ENCODE data around the gene UBL3.
A peak's percentile ranks its signal among the peaks of the same experiment; 100 is the strongest.

UBL3 gene, protein sequence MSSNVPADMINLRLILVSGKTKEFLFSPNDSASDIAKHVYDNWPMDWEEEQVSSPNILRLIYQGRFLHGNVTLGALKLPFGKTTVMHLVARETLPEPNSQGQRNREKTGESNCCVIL

GRCh38 chr13:29850213-29850898 lies at the start of gene UBL3:
Gene UBL3, minus strand, starts transcription at chr13:29850617. Its CDS starts 1,079 bp downstream, at chr13:29849538.
- DNase-seq, result peak; percentile 78

- DNase-seq, result no peak
Measured at GRCh38 chr13:29897102-29897501, 46.7 kb upstream of the UBL3 start.

DNA sequence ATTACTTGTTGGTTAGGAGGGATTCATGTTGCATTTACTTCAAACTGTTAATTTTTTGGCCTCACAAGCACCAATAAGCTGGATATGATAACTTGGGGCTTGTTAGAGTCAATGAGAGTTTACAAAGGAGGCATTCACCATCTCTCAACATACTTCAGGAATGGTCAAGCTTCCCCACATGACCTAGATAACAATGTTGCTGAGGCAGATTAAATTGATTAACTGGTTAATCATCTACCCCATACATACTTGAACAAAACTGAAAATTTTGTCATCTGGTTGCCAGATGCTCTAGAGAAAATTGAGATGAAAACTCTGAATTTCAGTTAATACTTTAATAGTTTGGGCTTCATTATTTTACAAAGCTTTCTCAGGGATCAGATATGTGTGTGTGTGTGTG lies 43.0 kb upstream of the UBL3 start:
- DNase-seq, result no peak

DNA sequence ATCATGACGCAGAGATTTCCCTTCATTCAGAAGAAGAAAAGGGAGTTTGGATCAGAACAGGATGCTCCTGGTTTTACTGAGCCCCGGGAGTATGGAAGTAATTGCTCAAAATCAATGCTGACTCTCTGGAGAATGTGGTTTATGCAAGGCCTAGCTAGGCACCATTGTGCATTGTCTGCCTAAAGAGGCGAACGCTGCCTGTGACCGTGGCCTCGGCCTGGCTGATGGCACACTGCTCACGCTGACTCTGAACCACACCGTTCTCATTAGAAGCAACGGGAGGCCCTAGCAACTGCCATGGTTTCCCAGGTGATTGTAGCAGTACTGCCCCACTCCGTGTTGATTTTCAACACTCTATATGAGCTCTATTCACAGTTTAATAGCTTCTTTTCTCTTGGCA lies 41.7 kb upstream of the UBL3 start:
- no peak for DNase-seq

DNA sequence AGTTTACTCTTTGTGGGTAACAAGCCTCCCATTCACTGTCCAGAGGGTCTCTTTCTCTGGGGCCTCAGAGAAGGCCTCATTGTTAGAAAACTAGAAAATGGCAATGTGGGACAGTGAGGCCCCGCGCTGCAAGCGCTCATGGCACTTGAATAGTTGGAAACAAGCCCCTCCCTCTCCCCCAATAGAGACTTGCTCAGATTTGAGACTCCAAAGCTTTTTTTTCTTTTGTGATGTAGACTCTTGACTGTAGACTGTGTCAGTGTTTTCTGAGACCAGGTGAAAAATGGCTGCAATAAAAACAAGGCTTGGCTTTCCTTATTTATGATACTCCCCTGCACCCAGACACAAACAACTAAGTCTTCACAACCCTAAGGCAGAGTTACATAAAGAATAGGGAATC lies 38.7 kb upstream of the UBL3 start:
- DNase-seq, result no peak

DNA sequence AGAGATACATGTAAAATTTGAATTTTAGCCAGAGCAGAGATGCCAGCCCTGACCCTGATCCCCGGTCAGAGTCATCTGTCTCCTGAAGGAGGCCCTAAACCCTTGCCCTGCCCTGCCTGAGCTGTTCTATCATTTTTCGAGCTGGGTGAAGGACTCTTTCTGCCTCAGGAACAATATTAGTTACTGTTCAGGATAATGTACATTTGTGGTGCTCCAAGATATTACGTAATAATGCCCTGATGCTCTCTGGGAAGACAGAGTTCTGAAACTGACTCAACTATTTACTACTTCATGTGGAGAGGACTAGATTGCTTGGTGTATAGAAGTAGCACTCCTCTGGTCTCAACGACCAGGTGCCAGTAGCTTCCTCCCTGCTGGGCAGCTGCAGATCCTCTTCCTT lies 37.9 kb upstream of the UBL3 start:
- DNase-seq, result no peak

DNA sequence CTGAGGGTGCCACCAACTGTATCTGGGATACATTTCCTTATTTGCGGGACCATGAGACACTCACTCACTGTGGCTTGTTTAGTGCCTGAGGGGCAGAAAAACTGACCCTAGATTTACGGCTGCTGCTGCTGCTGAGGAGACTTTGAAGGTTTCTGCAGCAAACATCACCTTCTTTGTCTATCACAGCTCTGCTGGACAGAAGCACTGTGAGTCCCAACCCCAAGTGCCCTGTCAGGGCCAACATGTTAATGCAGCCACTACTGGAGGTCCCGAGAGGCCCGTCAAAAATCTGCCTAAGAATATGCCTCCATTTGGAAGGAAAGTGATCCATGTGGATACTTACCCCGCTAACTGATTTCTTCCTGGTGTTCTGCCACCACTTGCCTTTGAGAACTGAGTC lies 37.3 kb upstream of the UBL3 start:
- DNase-seq, result no peak

- no peak for DNase-seq
Measured at GRCh38 chr13:29887030-29887557, 36.7 kb upstream of the UBL3 start.

- DNase-seq, result no peak
Measured at GRCh38 chr13:29886446-29886845, 36.0 kb upstream of the UBL3 start.

DNA sequence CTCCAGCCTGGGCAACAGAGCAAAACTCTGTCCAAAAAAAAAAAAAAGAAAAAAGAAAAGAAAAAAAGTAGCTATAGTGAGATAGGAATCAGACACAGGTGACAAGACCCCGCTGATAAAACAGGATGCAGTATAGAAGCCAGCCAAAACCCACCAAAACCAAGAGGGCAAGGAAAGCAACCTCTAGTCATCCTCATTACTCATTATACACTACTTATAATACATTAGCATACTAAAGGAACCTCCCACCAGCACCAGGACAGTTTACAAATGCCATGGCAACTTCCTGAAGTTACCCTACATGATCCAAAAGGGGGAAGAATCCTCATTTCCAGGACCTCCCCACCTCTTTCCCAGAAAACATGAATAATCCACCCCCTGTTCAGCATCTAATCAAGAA lies 35.6 kb upstream of the UBL3 start:
- no peak for DNase-seq

DNA sequence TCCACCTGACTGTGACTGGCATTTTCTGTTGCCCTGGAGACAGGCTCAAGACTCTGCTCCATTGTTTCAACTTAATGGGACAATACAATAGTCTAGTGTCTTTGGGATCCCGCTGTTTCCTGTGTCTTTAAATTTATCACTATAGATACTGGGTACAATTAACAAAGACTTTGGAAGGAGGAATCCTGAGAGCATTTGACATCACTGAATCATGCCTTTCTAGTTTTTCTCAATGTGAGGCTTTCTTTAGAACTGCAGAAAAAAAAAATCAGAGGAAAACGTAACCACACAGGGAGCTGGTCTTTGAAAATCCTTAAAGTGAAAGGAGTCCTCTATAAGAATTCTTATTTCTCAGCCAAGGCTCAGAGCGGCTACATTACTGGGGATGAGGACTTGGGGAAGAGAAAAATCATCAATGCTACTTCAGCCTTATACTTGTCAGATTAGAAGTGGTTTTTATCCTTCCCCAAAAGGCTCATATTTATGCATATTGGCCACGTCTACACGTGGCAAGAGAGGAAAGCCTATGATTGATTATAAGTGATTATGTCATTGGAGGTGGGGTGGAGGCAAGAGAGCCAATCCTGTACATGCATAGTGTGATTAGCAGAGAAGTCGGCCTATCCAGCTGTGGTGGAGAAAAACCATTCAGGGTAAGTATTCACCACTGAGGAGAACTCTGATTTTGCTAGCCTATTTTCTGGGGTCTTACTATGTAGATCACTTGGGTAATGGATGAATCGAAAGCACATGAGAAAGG lies 34.4 kb upstream of the UBL3 start:
- no peak for DNase-seq

- DNase-seq, result no peak
Measured at GRCh38 chr13:29883941-29884518, 33.6 kb upstream of the UBL3 start.

DNA sequence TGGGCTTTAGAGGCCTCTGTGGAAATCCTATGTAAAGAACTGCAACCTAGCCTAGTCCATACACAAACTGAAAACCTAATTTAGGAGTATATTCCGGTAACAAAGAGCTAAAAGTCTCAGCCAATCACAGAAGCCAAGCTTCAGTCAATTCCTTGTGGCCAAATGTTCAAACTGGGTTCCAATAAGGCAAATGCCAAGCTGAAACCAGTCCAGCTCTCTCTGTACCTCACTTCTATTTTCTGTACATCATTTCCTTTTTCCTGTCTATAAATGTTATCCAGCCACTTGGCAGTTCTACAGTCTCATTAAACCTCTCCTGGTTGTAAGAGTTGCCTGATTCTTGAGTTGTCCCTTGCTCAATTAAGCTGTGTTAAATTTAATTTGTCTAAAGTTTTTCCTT lies 31.7 kb upstream of the UBL3 start:
- no peak for DNase-seq

DNA sequence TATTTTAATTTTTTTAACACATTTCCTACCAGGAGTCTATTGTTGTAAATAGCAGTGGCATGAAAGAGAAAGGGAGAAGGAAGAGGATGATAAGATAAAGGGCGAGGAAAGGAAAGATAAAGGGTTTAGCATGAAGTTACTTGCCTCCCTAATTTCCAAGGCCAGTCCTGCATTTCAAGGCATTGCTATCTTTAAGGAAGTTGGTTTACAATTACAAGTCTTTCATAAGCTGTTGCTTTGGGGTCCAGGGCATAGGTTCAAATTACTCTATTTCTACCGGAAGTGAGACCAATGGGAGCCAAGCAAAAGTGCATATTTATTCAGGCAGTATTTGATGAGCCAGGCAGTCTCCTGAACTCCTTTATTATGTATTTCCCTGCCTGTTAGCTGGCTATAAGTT lies 27.7 kb upstream of the UBL3 start:
- no peak for DNase-seq

DNA sequence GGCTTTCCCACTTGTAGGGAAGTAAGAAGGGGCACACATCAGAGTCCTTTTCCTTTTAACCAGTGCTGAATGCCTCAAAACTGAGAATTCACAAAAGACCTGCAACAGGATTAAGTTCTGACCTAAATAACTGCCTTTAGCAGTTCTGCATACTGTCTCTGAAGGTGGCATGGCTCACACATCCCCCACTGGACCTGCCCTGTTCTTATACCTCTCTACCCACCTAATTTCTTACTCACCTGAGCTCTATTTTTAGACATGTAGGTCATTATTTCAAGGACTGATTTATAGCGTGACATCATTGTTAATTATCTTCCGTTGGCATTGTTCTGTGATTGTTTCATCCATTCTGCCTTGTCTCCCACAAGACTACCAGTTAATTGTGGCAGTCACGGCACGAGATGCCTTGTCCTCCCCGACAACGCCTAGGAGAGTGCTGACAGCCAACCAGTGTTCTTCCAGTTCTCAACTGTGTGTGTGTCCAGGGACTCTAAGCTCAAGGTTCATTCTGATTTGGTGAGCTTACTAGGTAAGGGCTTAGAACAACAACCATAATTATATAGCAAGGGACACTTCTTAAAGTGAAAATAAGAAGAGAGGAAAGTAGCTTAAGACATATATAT lies 27.1 kb upstream of the UBL3 start:
- DNase-seq, result no peak

DNA sequence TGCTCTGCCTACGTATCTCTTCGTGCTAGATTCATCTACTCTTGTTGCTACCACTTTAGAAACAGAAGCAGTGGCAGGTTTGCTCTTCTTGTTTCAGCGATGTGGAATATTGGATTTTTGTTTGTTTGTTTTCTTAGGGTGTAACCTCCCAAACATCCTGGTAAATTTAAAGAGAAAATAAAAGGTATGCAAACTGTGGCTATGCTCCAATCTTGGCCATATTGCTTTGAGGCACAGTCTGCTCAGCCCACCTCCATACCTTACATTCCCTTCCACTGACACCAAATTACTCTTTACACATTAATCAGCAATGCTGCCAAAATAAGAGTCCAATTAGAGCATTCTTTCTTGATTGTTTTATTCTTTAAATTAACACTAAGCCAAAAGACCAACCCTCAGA lies 25.2 kb upstream of the UBL3 start:
- no peak for DNase-seq

DNA sequence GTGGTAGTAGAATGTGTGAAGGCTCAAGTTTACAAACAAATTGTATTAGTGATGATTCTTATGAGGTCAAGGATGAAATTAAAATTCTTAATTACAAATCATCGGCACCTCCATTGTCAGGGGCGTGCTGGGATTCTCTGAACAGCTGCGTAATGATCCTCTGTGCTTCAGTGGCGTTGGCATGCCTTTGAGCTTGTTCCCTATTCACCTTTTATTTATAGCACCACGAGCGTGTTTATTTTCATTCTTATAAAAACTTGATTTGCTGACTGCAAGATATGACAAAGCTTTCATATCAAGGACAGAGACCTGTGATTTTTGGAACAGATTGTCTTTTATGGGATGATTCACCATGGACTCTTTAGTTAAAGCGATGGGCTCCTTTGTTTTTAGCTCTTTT lies 18.2 kb upstream of the UBL3 start:
- DNase-seq, result no peak

DNA sequence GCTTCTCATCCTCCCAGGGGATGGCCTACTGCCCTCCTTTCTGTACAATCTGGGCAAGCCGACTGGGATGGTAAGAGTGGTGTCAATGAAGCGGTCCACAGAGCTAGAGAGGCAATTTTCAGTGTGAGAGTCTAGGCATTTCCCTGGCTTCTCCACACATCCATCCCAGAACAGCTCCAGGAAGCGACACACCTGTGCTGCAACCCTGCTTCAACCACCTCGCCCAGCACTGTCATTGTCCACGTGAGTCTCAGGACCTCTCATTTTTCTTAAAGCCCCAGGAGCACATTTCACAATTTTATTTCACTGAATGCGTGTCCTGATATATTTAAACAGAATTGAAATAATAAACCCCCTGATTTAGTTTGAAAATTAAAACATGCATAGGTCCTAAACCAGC lies 15.5 kb upstream of the UBL3 start:
- DNase-seq, result no peak

- no peak for DNase-seq
Measured at GRCh38 chr13:29861694-29862110, 11.3 kb upstream of the UBL3 start.

- no peak for DNase-seq
Measured at GRCh38 chr13:29859971-29860370, 9.6 kb upstream of the UBL3 start.

GRCh38 chr13:29858667-29859066 lies 8.2 kb upstream of the UBL3 start:
- DNase-seq, result no peak

DNA sequence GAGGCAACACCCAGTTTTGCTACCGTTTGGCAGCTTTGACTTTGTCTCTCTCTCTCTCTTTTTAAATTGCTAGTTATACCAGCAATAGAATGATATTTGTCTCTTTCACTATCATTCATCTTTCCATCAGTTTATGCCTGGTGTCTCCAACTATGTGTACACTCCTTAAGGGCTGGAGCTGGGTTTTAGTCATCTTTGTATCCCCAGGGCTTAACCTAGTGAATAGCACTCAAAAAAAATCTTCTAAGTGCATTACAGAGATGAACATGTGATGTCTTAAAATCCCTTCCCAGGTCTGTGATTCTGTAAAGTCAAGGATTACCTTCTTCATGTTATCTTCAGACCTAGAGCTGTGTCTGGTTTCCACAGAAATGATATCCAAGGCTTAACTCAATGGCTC lies 7.8 kb upstream of the UBL3 start:
- DNase-seq, result no peak

DNA sequence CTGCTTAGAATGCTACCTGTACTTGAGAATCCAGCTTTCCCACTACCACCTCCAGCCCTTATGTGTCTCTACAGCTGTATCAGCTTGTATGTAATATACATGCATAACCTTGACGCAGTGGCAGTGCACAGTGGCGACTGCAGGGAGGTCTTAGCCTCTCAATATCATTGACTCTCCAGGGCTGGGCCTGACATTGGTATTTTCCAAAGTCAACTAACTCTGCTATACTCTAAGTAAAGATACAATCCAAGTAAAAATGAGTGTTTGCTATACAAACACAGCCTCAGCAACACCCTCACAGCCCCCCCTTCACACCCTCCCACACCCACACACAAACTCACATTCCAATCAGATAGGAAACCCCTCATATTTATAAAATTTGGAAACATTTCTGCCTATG lies 6.7 kb upstream of the UBL3 start:
- no peak for DNase-seq
